CD14-positive monocyte (primary cell): ENCODE results near the gene FBXO15. TPM values are rescaled to one million over a fixed set of nuclear protein-coding genes. Genes with fewer than 3 reads are reported as not detected.

Source experiments
- DNase-seq, 3 donors: peaks; one replicate each; pipeline ENCODE4 v3.0.0-alpha.2; 2011 to 2022
- H2AFZ ChIP-seq: 2 replicates; pipeline ENCODE4 v1.6.0; 2012; ENCODE audit warnings: mild to moderate bottlenecking, low read depth, low read length, inconsistent platforms; ENCODE audit not compliant: insufficient read depth, poor library complexity, severe bottlenecking
- H3K27ac ChIP-seq, 2 donors: 1 replicate in 1 of 2; 2 replicates in 1 of 2; pipeline ENCODE4 v1.5.1; 2012 to 2013; ENCODE audit warnings: low read length in 2 of 2, control low read depth in 1 of 2, inconsistent platforms in 1 of 2, low read depth in 1 of 2, mild to moderate bottlenecking in 1 of 2
- H3K27me3 ChIP-seq, 2 donors: one replicate each; pipeline versions ENCODE4 v1.6.0 to v1.6.1; 2011 to 2013; ENCODE audit warnings: low read length in 2 of 2; ENCODE audit not compliant: control insufficient read depth in 2 of 2, insufficient read depth in 2 of 2
- H3K36me3 ChIP-seq, 2 donors: replicated peaks in 1 of 2; 1 replicate in 1 of 2; 2 replicates in 1 of 2; pipeline versions ENCODE4 v1.5.1 to v1.6.1; 2012 to 2013; ENCODE audit warnings: low read length in 2 of 2, control low read depth in 1 of 2, inconsistent platforms in 1 of 2, mild to moderate bottlenecking in 1 of 2; ENCODE audit not compliant: insufficient read depth in 2 of 2, control insufficient read depth in 1 of 2
- H3K4me1 ChIP-seq, 2 donors: 1 replicate in 1 of 2; 2 replicates in 1 of 2; pipeline versions ENCODE4 v1.5.1 to v1.6.1; 2012 to 2013; ENCODE audit warnings: low read length in 2 of 2, control low read depth in 1 of 2, inconsistent platforms in 1 of 2, mild to moderate bottlenecking in 1 of 2, moderate library complexity in 1 of 2; ENCODE audit not compliant: insufficient read depth in 2 of 2, control insufficient read depth in 1 of 2
- H3K4me2 ChIP-seq: replicated peaks from 2 replicates; pipeline ENCODE3; 2012; ENCODE audit warnings: low read length, moderate library complexity, mild to moderate bottlenecking; ENCODE audit not compliant: poor library complexity, severe bottlenecking; ENCODE audit errors: extremely low read depth
- H3K4me3 ChIP-seq, 3 experiments: fragments of 200-600 bp in 1 of 3; sonication (generic) in 1 of 3; replicated peaks in 1 of 3; 1 replicate in 2 of 3; 2 replicates in 1 of 3; pipeline ENCODE4 v1.5.1; 2011 to 2013; ENCODE audit warnings: low read length in 3 of 3, mild to moderate bottlenecking in 3 of 3, control low read depth in 2 of 3, low read depth in 2 of 3, inconsistent platforms in 1 of 3, moderate library complexity in 1 of 3
- H3K79me2 ChIP-seq: 2 replicates; pipeline ENCODE4 v1.6.0; 2012; ENCODE audit warnings: mild to moderate bottlenecking, control low read depth, inconsistent platforms, low read length, moderate library complexity; ENCODE audit not compliant: insufficient read depth
- H3K9ac ChIP-seq: 2 replicates; pipeline ENCODE4 v1.6.0; 2017; ENCODE audit warnings: low read length, mild to moderate bottlenecking; ENCODE audit not compliant: insufficient read depth, poor library complexity, severe bottlenecking
- H3K9me3 ChIP-seq, 2 donors: replicated peaks in 1 of 2; 1 replicate in 1 of 2; 2 replicates in 1 of 2; pipeline versions ENCODE4 v1.5.1 to v1.6.1; 2012 to 2013; ENCODE audit warnings: low read length in 2 of 2, control low read depth in 1 of 2; ENCODE audit not compliant: control insufficient read depth in 1 of 2, insufficient read depth in 1 of 2
- H4K20me1 ChIP-seq: 2 replicates; pipeline ENCODE4 v1.6.0; 2012; ENCODE audit warnings: mild to moderate bottlenecking, low read length, control low read depth, moderate library complexity; ENCODE audit not compliant: insufficient read depth
- H3K27ac Mint-ChIP-seq, 7 donors: one replicate each; pipeline ENCODE4 v1.8.0; 2020; ENCODE audit warnings: mild to moderate bottlenecking in 7 of 7, mixed read lengths in 7 of 7, moderate library complexity in 6 of 7, inconsistent platforms in 2 of 7
- H3K27me3 Mint-ChIP-seq, 3 donors: one replicate each; pipeline ENCODE4 v1.8.0; 2021 to 2022; ENCODE audit warnings: low read depth in 3 of 3, mild to moderate bottlenecking in 3 of 3, mixed read lengths in 3 of 3, moderate library complexity in 3 of 3, inconsistent platforms in 1 of 3
- H3K36me3 Mint-ChIP-seq, 2 donors: one replicate each; pipeline ENCODE4 v1.8.0; 2020; ENCODE audit warnings: mixed read lengths in 2 of 2, inconsistent platforms in 1 of 2, mild to moderate bottlenecking in 1 of 2
- H3K4me1 Mint-ChIP-seq: one replicate; pipeline ENCODE4 v1.8.0; 2020; ENCODE audit warnings: mild to moderate bottlenecking, mixed read lengths
- H3K4me3 Mint-ChIP-seq, 2 donors: one replicate each; pipeline ENCODE4 v1.8.0; 2020; ENCODE audit warnings: mild to moderate bottlenecking in 2 of 2, mixed read lengths in 2 of 2, moderate library complexity in 1 of 2
- H3K9me3 Mint-ChIP-seq, 7 donors: one replicate each; pipeline ENCODE4 v1.8.0; 2020 to 2022; ENCODE audit warnings: mixed read lengths in 7 of 7, mild to moderate bottlenecking in 6 of 7, moderate library complexity in 6 of 7, inconsistent platforms in 2 of 7
- CTCF ChIP-seq: fragments of 200-600 bp; IDR thresholded peaks from one replicate; pipeline ENCODE4 v1.8.0; 2022; ENCODE audit warnings: antibody characterized with exemption, mild to moderate bottlenecking
- WGBS: methylation state at CpG from one replicate; pipeline ENCODE4 v1.1.5; 2013; ENCODE audit warnings: missing lambda C conversion rate; ENCODE audit not compliant: insufficient coverage; 5-methylcytosine and 5-hydroxymethylcytosine counted together
- intact Hi-C, 2 donors: fragments of 100-400 bp; cut with micrococcal nuclease; formaldehyde crosslinking; loops; one replicate each; pipeline versions ENCODE4 v1.15.0 to v1.15.1; 2023
- polyA plus RNA-seq, 3 donors: library from polyadenylated mRNA; depleted of rRNA in 1 of 3; unstranded in 2 of 3; stranded (reverse) in 1 of 3; fragments of 300-500 nt in 2 of 3; fragments of >200 nt in 1 of 3; fragmentation: Illumina TruSeq in 2 of 3; gene quantifications; 1 replicate in 2 of 3; 2 replicates in 1 of 3; pipeline ENCODE4 v1.2.3, GENCODE V29; 2012 to 2021

FBXO15 gene
- polyA plus RNA-seq, 3 donors, result not detected

- no peak for DNase-seq
- no peaks in the 10 kb centered on the region for H3K9me3 ChIP-seq
- H3K9me3 Mint-ChIP-seq, result peaks cover 0 to 3% (median 0%) of the 10 kb centered on the region in 7 donors
- no peak overlapping the region for H3K4me3 ChIP-seq
- intact Hi-C loops, result no loop called here
- no peak for TF ChIP-seq CTCF
- no peak overlapping the region for H3K27ac Mint-ChIP-seq
- H3K27me3 Mint-ChIP-seq, result peaks cover 8% of the 10 kb centered on the region in 3 donors
- H2AFZ ChIP-seq, result no peak overlapping the region
- H3K36me3 Mint-ChIP-seq, result no peaks in the 10 kb centered on the region
- H3K27ac ChIP-seq, result no peak overlapping the region
- H3K36me3 ChIP-seq, result no peaks in the 10 kb centered on the region
- 90% methylated on average over 3 of the region's 3 CpGs for WGBS
- no peak overlapping the region for H3K9ac ChIP-seq
- H3K79me2 ChIP-seq, result no peaks in the 10 kb centered on the region
- H3K27me3 ChIP-seq, result peaks cover 0 to 10% of the 10 kb centered on the region in 2 donors
- no peaks in the 10 kb centered on the region for H3K4me1 ChIP-seq
- no peak overlapping the region for H3K4me3 Mint-ChIP-seq
- no peaks in the 10 kb centered on the region for H3K4me1 Mint-ChIP-seq
- no peak overlapping the region for H3K4me2 ChIP-seq
- H4K20me1 ChIP-seq, result no peaks in the 10 kb centered on the region
Measured at GRCh38 chr18:74186661-74187060, 39.0 kb upstream of the FBXO15 start.

GRCh38 chr18:74185860-74186259, 38.2 kb upstream of the FBXO15 start:
- no peak overlapping the region for H3K4me3 ChIP-seq
- no peak overlapping the region for H3K27ac ChIP-seq
- H3K36me3 ChIP-seq, result no peaks in the 10 kb centered on the region
- H3K9ac ChIP-seq, result no peak overlapping the region
- no peak overlapping the region for H2AFZ ChIP-seq
- no peaks in the 10 kb centered on the region for H3K4me1 ChIP-seq
- peaks cover 0 to 8% of the 10 kb centered on the region in 2 donors for H3K27me3 ChIP-seq
- H3K79me2 ChIP-seq, result no peaks in the 10 kb centered on the region
- TF ChIP-seq CTCF, result no peak
- Mint-ChIP-seq H3K9me3 (peaks cover 0 to 3% (median 0%) of the 10 kb centered on the region in 7 donors), H3K4me1 (no peaks in the 10 kb centered on the region), H3K4me3 (no peak overlapping the region), H3K36me3 (no peaks in the 10 kb centered on the region), H3K27me3 (peaks cover 8% of the 10 kb centered on the region in 3 donors), H3K27ac (no peak overlapping the region)
- H4K20me1 ChIP-seq, result no peaks in the 10 kb centered on the region
- intact Hi-C loops, result no loop called here
- 100% methylated on average over 1 of the region's 2 CpGs for WGBS
- H3K4me2 ChIP-seq, result no peak overlapping the region
- no peak for DNase-seq
- no peaks in the 10 kb centered on the region for H3K9me3 ChIP-seq
